PFSK-1 (cell line): Measurements from ENCODE around the gene AKT1.

Source experiments
- FOXP2 ChIP-seq: optimal IDR thresholded peaks from 2 replicates; pipeline ENCODE3; 2011; ENCODE audit warnings: borderline replicate concordance, control low read depth, inconsistent platforms; ENCODE audit not compliant: insufficient read depth; ENCODE audit errors: extremely low read length, extremely low read depth
- POLR2AphosphoS5 ChIP-seq: IDR thresholded peaks from 2 replicates; pipeline ENCODE4 v1.6.1; 2012; ENCODE audit warnings: low read depth, mild to moderate bottlenecking, control low read depth, low read length, moderate library complexity
- SIN3A ChIP-seq: IDR thresholded peaks from 2 replicates; pipeline ENCODE4 v1.6.1; 2012; ENCODE audit warnings: mild to moderate bottlenecking, low read length, moderate library complexity, borderline replicate concordance; ENCODE audit not compliant: insufficient read depth
- TAF1 ChIP-seq: IDR thresholded peaks from 2 replicates; pipeline ENCODE4 v1.6.1; 2012; ENCODE audit warnings: low read length, control low read depth, borderline replicate concordance; ENCODE audit not compliant: insufficient read depth
- TF ChIP-seq, protein P1 (sequence below), 2 experiments: IDR thresholded peaks; 2 replicates each; pipeline versions ENCODE4 v1.6.1 to v1.8.0; 2011 to 2012; ENCODE audit warnings: low read depth in 2 of 2, low read length in 2 of 2, control low read depth in 1 of 2, inconsistent platforms in 1 of 2, mild to moderate bottlenecking in 1 of 2, moderate library complexity in 1 of 2; ENCODE audit not compliant: insufficient read depth in 1 of 2

AKT1 gene

DNA sequence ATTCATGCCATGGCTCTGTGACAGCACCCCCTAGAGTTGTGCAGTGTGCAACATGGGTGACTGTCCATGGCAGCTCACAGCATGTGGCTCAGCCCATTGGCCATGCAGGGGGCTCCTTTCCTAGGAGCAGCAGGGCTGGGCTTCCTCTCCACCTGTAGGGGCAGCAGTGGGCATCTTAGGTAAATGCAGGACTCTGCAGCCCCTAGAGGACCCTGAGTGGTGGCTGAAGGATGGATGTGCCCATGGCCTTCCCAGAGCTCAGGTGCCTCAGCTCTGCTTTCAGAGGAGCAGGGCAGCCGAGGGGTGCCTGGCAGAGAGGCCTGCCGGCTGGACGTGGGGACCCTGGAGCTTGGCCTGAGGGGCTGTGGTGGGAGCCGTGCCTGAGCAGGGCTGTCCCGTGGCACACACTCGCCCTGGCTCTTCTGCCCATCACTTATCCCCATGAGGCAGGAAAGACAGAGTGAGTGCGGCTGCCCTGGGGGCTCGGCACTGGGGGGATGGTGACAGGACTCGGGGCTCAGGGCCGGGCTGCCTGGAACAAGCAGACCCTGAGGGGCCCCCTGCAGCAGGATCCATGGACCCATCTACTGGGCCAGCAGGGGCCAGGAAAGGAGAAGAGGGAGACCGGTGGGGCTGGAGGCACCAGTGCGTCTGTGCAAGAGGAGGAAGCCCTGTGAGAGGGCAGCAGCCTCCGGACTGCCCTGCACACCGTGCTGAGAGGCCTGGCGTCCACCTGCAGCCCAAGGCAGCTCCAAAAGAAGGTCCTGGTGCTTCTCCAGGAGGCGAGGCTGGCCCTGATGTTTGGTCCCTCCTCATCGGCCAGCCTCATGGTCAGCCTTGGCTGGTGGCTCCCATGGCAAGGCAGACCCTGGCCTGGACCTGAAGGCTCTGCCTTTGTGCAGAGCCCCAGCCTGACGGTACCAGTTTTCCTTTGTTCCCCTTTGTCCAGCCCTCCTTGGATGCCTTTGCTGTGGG is 63.9 kb downstream of the AKT1 start:
- TF ChIP-seq POLR2AphosphoS5 (no peak), FOXP2 (no peak), SIN3A (no peak), TAF1 (no peak)
- TF ChIP-seq, protein P1, sequence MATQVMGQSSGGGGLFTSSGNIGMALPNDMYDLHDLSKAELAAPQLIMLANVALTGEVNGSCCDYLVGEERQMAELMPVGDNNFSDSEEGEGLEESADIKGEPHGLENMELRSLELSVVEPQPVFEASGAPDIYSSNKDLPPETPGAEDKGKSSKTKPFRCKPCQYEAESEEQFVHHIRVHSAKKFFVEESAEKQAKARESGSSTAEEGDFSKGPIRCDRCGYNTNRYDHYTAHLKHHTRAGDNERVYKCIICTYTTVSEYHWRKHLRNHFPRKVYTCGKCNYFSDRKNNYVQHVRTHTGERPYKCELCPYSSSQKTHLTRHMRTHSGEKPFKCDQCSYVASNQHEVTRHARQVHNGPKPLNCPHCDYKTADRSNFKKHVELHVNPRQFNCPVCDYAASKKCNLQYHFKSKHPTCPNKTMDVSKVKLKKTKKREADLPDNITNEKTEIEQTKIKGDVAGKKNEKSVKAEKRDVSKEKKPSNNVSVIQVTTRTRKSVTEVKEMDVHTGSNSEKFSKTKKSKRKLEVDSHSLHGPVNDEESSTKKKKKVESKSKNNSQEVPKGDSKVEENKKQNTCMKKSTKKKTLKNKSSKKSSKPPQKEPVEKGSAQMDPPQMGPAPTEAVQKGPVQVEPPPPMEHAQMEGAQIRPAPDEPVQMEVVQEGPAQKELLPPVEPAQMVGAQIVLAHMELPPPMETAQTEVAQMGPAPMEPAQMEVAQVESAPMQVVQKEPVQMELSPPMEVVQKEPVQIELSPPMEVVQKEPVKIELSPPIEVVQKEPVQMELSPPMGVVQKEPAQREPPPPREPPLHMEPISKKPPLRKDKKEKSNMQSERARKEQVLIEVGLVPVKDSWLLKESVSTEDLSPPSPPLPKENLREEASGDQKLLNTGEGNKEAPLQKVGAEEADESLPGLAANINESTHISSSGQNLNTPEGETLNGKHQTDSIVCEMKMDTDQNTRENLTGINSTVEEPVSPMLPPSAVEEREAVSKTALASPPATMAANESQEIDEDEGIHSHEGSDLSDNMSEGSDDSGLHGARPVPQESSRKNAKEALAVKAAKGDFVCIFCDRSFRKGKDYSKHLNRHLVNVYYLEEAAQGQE (IDR thresholded peaks at IDR 0.05; ENCODE audit: insufficient read depth in 1 of 2, low read depth in 2 of 2, low read length in 2 of 2): no peak

DNA sequence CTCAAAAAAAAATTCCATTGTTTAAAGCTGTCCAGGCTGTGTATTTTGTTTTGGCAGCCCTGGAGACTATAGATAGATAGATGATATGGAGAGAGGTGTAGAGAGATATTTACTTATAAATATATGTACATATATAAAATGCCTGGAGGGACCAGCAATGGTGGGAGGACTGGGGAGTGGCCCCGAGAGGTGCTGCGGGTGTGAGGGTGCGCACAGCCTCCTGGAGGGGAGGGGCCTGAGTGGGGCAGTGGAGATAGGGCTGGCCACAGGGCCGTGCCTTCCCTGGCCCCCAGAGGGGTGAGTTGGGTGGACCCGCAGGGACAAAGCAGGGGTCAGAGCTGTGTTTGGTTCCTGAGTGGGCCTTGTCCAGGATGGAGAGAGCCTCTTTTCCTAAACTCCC is 65.1 kb downstream of the AKT1 start:
- TF ChIP-seq TAF1 (no peak), POLR2AphosphoS5 (no peak), SIN3A (no peak), FOXP2 (no peak)
- TF ChIP-seq, protein P1 (IDR thresholded peaks at IDR 0.05; ENCODE audit: insufficient read depth in 1 of 2, low read depth in 2 of 2, low read length in 2 of 2): no peak

DNA sequence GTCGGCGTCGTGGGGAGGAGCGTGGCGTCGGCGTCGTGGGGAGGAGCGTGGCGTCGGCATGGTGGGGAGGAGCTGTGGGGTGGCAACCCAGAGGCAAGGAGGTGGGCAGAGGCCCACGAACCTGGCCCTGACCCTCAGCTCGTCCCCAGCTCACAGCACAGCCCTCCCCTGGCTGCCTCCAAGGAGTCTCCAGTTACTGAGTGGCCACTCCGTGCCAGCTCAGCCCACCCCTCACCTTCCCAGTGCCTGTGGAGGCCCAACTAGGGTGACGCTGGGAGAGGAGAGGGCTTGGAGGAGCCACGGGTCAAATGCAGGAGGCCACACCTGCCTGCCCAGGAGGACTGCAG is 65.7 kb downstream of the AKT1 start:
- TF ChIP-seq SIN3A (no peak), TAF1 (no peak), POLR2AphosphoS5 (no peak), FOXP2 (no peak)
- TF ChIP-seq, protein P1 (IDR thresholded peaks at IDR 0.05; ENCODE audit: insufficient read depth in 1 of 2, low read depth in 2 of 2, low read length in 2 of 2): no peak

DNA sequence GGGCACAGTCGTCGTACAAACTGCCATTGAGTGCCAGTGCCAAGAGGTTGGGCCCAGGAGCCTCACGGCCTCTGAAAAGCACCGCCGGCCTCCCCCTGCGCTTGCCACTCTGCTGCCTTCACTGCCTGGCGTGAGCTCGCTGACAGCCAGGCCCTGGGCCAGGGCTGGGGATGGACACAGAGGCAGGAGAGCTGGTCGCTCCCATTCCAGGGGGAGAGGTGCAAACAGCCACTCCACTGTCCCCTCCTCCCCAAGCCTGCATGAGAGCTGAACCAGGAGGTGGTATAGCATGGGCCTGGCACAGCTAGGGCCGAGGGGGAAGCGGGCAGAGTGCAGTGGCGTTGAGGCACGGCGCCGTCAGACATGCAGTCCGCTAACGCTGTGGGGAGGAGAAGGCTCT is 66.9 kb downstream of the AKT1 start:
- no peak for TF ChIP-seq SIN3A
- no peak for TF ChIP-seq FOXP2
- no peak for TF ChIP-seq TAF1
- TF ChIP-seq, protein P1 (IDR thresholded peaks at IDR 0.05; ENCODE audit: insufficient read depth in 1 of 2, low read depth in 2 of 2, low read length in 2 of 2): no peak
- TF ChIP-seq POLR2AphosphoS5: no peak
